ENCODE results near the gene DCANP1.

GRCh38 chr5:135395866-135396265 lies 51.3 kb downstream of the DCANP1 start:
- no peak for TF ChIP-seq CTCF (IDR thresholded peaks at IDR 0.05; ENCODE audit: low read depth, low read length)
- TF ChIP-seq EZH2phosphoT487 (IDR thresholded peaks at IDR 0.05; ENCODE audit: low read depth): no peak
